DND-41 (cell line): ENCODE measurements around the gene GPC3.

Experiments used
- ATAC-seq: fragments of 200-7000 bp; cut with Tn5 transposase; 3 replicates; pipeline ENCODE4 v1.9.1; 2021; ENCODE audit warnings: low read depth; ENCODE audit not compliant: insufficient read depth
- DNase-seq: peaks from one replicate; pipeline ENCODE4 v3.0.0-alpha.2; 2020
- H2AFZ ChIP-seq: 2 replicates; pipeline ENCODE4 v1.6.0; 2012; ENCODE audit warnings: low read depth, low read length
- H3K27ac ChIP-seq: 2 replicates; pipeline ENCODE4 v1.5.1; 2012; ENCODE audit warnings: low read length, inconsistent platforms
- H3K27me3 ChIP-seq: fragments of 200-600 bp; sonication (generic); 2 replicates; pipeline ENCODE4 v1.6.0; 2012; ENCODE audit warnings: low read length, mild to moderate bottlenecking, inconsistent platforms; ENCODE audit not compliant: insufficient read depth, poor library complexity
- H3K36me3 ChIP-seq: 2 replicates; pipeline ENCODE4 v1.5.1; 2012; ENCODE audit warnings: low read length, inconsistent platforms; ENCODE audit not compliant: insufficient read depth
- H3K4me1 ChIP-seq: 2 replicates; pipeline ENCODE4 v1.5.1; 2012; ENCODE audit warnings: mild to moderate bottlenecking, low read length; ENCODE audit not compliant: insufficient read depth
- H3K4me2 ChIP-seq: 2 replicates; pipeline ENCODE4 v1.6.0; 2012; ENCODE audit warnings: mild to moderate bottlenecking, moderate library complexity, low read length, inconsistent platforms; ENCODE audit not compliant: insufficient read depth
- H3K4me3 ChIP-seq, 2 experiments: fragments of 200-600 bp in 1 of 2; shearing (Covaris generic) in 1 of 2; 2 replicates each; pipeline ENCODE4 v1.5.1; 2012 to 2016; ENCODE audit warnings: inconsistent platforms in 2 of 2, low read length in 2 of 2, mild to moderate bottlenecking in 2 of 2, low read depth in 1 of 2, moderate library complexity in 1 of 2
- H3K79me2 ChIP-seq: 2 replicates; pipeline ENCODE4 v1.6.0; 2012; ENCODE audit warnings: low read length, inconsistent platforms; ENCODE audit not compliant: insufficient read depth
- H3K9ac ChIP-seq: 2 replicates; pipeline ENCODE4 v1.6.0; 2012; ENCODE audit warnings: low read depth, mild to moderate bottlenecking, inconsistent platforms, low read length, moderate library complexity
- H3K9me3 ChIP-seq: 2 replicates; pipeline ENCODE4 v1.5.1; 2012; ENCODE audit warnings: low read length, moderate library complexity, mild to moderate bottlenecking, inconsistent platforms; ENCODE audit not compliant: insufficient read depth, severe bottlenecking
- H4K20me1 ChIP-seq: 2 replicates; pipeline ENCODE4 v1.6.0; 2012; ENCODE audit warnings: low read length; ENCODE audit not compliant: insufficient read depth
- CTCF ChIP-seq: IDR thresholded peaks from 2 replicates; pipeline ENCODE4 v1.5.1; 2012; ENCODE audit warnings: borderline replicate concordance, low read length, moderate library complexity, mild to moderate bottlenecking; ENCODE audit not compliant: poor library complexity, severe bottlenecking; ENCODE audit errors: extremely low read depth
- EZH2 ChIP-seq: IDR thresholded peaks from 3 replicates; pipeline ENCODE4 v1.6.1; 2012; ENCODE audit warnings: borderline replicate concordance, low read depth, mild to moderate bottlenecking, moderate library complexity, low read length, inconsistent platforms; ENCODE audit not compliant: severe bottlenecking

The GPC3 gene

GRCh38 chrX:133852401-133852800, 133.0 kb downstream of the GPC3 start:
- no peaks in the 10 kb centered on the region for H3K27me3 ChIP-seq
- ATAC-seq: no peak

GRCh38 chrX:133850399-133850798, 135.0 kb downstream of the GPC3 start:
- H3K9me3 ChIP-seq: no peaks in the 10 kb centered on the region
- TF ChIP-seq EZH2: no peak
- no peak for TF ChIP-seq CTCF
- no peak overlapping the region for H3K27ac ChIP-seq
- ATAC-seq: no peak
- no peaks in the 10 kb centered on the region for H3K36me3 ChIP-seq
- H4K20me1 ChIP-seq: no peaks in the 10 kb centered on the region
- H3K4me3 ChIP-seq: no peak overlapping the region
- H3K79me2 ChIP-seq: no peaks in the 10 kb centered on the region
- no peaks in the 10 kb centered on the region for H3K4me1 ChIP-seq
- H2AFZ ChIP-seq: no peak overlapping the region
- no peaks in the 10 kb centered on the region for H3K27me3 ChIP-seq
- no peak for DNase-seq
- no peak overlapping the region for H3K4me2 ChIP-seq
- H3K9ac ChIP-seq: no peak overlapping the region

More at GRCh38 chrX:133852401-133852800, 133.0 kb downstream of the GPC3 start:
- TF ChIP-seq CTCF: no peak
- TF ChIP-seq EZH2: no peak
- H3K79me2 ChIP-seq: no peaks in the 10 kb centered on the region
- H3K27ac ChIP-seq: no peak overlapping the region
- no peaks in the 10 kb centered on the region for H3K36me3 ChIP-seq
- no peak overlapping the region for H3K4me2 ChIP-seq
- no peak overlapping the region for H3K4me3 ChIP-seq
- H4K20me1 ChIP-seq: no peaks in the 10 kb centered on the region
- H3K9me3 ChIP-seq: no peaks in the 10 kb centered on the region
- H2AFZ ChIP-seq: no peak overlapping the region
- no peak overlapping the region for H3K9ac ChIP-seq
- no peaks in the 10 kb centered on the region for H3K4me1 ChIP-seq
- no peak for DNase-seq

- Histone ChIP-seq H2AFZ (no peak overlapping the region), H3K36me3 (no peaks in the 10 kb centered on the region), H3K9ac (no peak overlapping the region), H3K4me3 (no peak overlapping the region), H4K20me1 (no peaks in the 10 kb centered on the region), H3K4me1 (no peaks in the 10 kb centered on the region), H3K9me3 (no peaks in the 10 kb centered on the region), H3K4me2 (no peak overlapping the region), H3K27me3 (no peaks in the 10 kb centered on the region), H3K27ac (no peak overlapping the region), H3K79me2 (no peaks in the 10 kb centered on the region)
- ATAC-seq: no peak
- no peak for DNase-seq
- no peak for TF ChIP-seq CTCF
- no peak for TF ChIP-seq EZH2
Measured at GRCh38 chrX:133849676-133850075, 135.7 kb downstream of the GPC3 start.

GRCh38 chrX:133847340-133847994, 137.9 kb downstream of the GPC3 start:
- Histone ChIP-seq H3K27ac (no peak overlapping the region), H3K4me2 (no peak overlapping the region), H3K79me2 (no peaks in the 10 kb centered on the region), H3K4me3 (no peak overlapping the region), H3K36me3 (no peaks in the 10 kb centered on the region), H2AFZ (no peak overlapping the region), H3K27me3 (no peaks in the 10 kb centered on the region), H3K9ac (no peak overlapping the region), H3K4me1 (no peaks in the 10 kb centered on the region), H3K9me3 (no peaks in the 10 kb centered on the region), H4K20me1 (no peaks in the 10 kb centered on the region)
- no peak for ATAC-seq
- no peak for TF ChIP-seq CTCF
- no peak for TF ChIP-seq EZH2
- DNase-seq: no peak
